ENCODE data around the gene RNF166.

DNA sequence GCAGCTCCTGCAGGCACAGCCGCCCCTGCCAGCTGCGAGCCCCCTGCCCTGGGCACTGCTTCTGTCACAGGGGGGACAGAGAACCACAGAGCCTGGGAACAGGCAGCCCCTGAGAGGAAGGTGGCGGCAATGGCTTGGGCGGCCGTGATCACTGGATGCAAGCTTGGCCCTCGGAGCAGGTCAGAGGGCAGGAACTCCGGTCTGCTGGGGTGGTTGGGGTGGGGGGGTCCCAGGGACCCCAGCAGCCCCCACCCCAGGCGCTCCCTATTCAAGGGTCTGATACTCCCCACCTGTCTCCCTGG, 53.5 kb downstream of the RNF166 start:
- TF ChIP-seq ZNF274 (IDR thresholded peaks at IDR 0.05; ENCODE audit: low read depth, low read length) (no peak), YY1 (IDR thresholded peaks at IDR 0.05; ENCODE audit: insufficient read depth, insufficient read length) (no peak)
